Measurements from ENCODE around the gene MARCHF2. TPM values are rescaled to one million over a fixed set of nuclear protein-coding genes. Genes with fewer than 3 reads are reported as not detected.

MARCHF2 gene
- total and polyA plus RNA-seq, 9 of the 15 experiments (the other 6 are each of a cell fraction or from before 2014, with no cell fraction given): 0.39 to 6.4 (median 2.2) TPM

- TF ChIP-seq AFF4 (CRISPR knock-in tag; IDR thresholded peaks at IDR 0.05): peak; percentile 80
- no peak for TF ChIP-seq CCAR2 (IDR thresholded peaks at IDR 0.05; ENCODE audit: low read depth, low read length)
- no peak for TF ChIP-seq MTF1 (CRISPR knock-in tag; IDR thresholded peaks at IDR 0.05; ENCODE audit: borderline replicate concordance)
- TF ChIP-seq HES1 (IDR thresholded peaks at IDR 0.05; ENCODE audit: low read depth): 0 out of 2 replicates have a peak, but pooled peaks have one; percentile 23
- peak; percentile 43; the same call in 1 of the 2 replicates for TF ChIP-seq ETS1 (conservative IDR thresholded peaks at IDR 0.05; ENCODE audit: control insufficient read depth, low read depth, low read length)
- TF ChIP-seq E2F1 (CRISPR knock-in tag; IDR thresholded peaks at IDR 0.05): no peak
- TF ChIP-seq CXXC5 (CRISPR knock-in tag; IDR thresholded peaks at IDR 0.05): peak; percentile 79; the same call in 1 of the 2 replicates
- TF ChIP-seq PREB (CRISPR knock-in tag; IDR thresholded peaks at IDR 0.05): 0 out of 2 replicates have a peak, but pooled peaks have one; percentile 14
- TF ChIP-seq THRA (IDR thresholded peaks at IDR 0.05): no peak
- TF ChIP-seq NFIC (IDR thresholded peaks at IDR 0.05): 0 out of 2 replicates have a peak, but pooled peaks have one; percentile 2
- TF ChIP-seq MCM3 (IDR thresholded peaks at IDR 0.05): no peak
Measured at GRCh38 chr19:8444677-8445487, 31.8 kb downstream of the MARCHF2 start, which contains the start of gene HNRNPM (continued).
